ENCODE measurements around the gene TMEM69.
"Not testable (repeated sequence)": the region's sequence is repeated elsewhere in the genome, so short reads cannot be mapped to it uniquely, and the experiment has no call there.

GRCh38 chr1:45726007-45726406 lies 38.0 kb downstream of the TMEM69 start:
- TF ChIP-seq CTCF, POLR2A, POLR2AphosphoS5 (IDR thresholded peaks at IDR 0.05): not testable (repeated sequence)
